Measurements from ENCODE around the gene SOX8.

The SOX8 gene

GRCh38 chr16:976389-976931 lies 5.1 kb upstream of the SOX8 start:
- H3K27ac ChIP-seq (ENCODE audit: low read length): no peak overlapping the region
- H3K9me3 ChIP-seq (ENCODE audit: control insufficient read depth, low read depth, low read length): no peaks in the 10 kb centered on the region
- H3K4me3 ChIP-seq (ENCODE audit: low read length): no peak overlapping the region
- no peak overlapping the region for H3K9ac ChIP-seq (ENCODE audit: low read length)
- H3K36me3 ChIP-seq (ENCODE audit: control insufficient read depth, low read depth, low read length): no peaks in the 10 kb centered on the region
- H3K27me3 ChIP-seq (ENCODE audit: control insufficient read depth, insufficient read depth, low read length): peaks cover 38% of the 10 kb centered on the region
- no peaks in the 10 kb centered on the region for H3K4me1 ChIP-seq (ENCODE audit: control insufficient read depth, low read depth, low read length)

GRCh38 chr16:977081-977701 lies 4.4 kb upstream of the SOX8 start:
- Histone ChIP-seq H3K27ac (ENCODE audit: low read length) (no peak overlapping the region), H3K4me1 (ENCODE audit: control insufficient read depth, low read depth, low read length) (no peaks in the 10 kb centered on the region), H3K27me3 (ENCODE audit: control insufficient read depth, insufficient read depth, low read length) (peaks cover 36% of the 10 kb centered on the region)

GRCh38 chr16:977896-978295 lies 3.7 kb upstream of the SOX8 start:
- Histone ChIP-seq H3K36me3 (ENCODE audit: control insufficient read depth, low read depth, low read length) (no peaks in the 10 kb centered on the region), H3K4me3 (ENCODE audit: low read length) (no peak overlapping the region), H3K27me3 (ENCODE audit: control insufficient read depth, insufficient read depth, low read length) (peaks cover 42% of the 10 kb centered on the region), H3K9ac (ENCODE audit: low read length) (no peak overlapping the region), H3K27ac (ENCODE audit: low read length) (no peak overlapping the region), H3K9me3 (ENCODE audit: control insufficient read depth, low read depth, low read length) (no peaks in the 10 kb centered on the region), H3K4me1 (ENCODE audit: control insufficient read depth, low read depth, low read length) (no peaks in the 10 kb centered on the region)

More at GRCh38 chr16:977081-977701, 4.4 kb upstream of the SOX8 start:
- Histone ChIP-seq H3K9me3 (ENCODE audit: control insufficient read depth, low read depth, low read length) (no peaks in the 10 kb centered on the region), H3K4me3 (ENCODE audit: low read length) (no peak overlapping the region), H3K36me3 (ENCODE audit: control insufficient read depth, low read depth, low read length) (no peaks in the 10 kb centered on the region), H3K9ac (ENCODE audit: low read length) (no peak overlapping the region)

GRCh38 chr16:978403-978802 lies 3.2 kb upstream of the SOX8 start:
- H3K36me3 ChIP-seq (ENCODE audit: control insufficient read depth, low read depth, low read length): no peaks in the 10 kb centered on the region
- no peak overlapping the region for H3K9ac ChIP-seq (ENCODE audit: low read length)
- no peak overlapping the region for H3K27ac ChIP-seq (ENCODE audit: low read length)
- H3K4me1 ChIP-seq (ENCODE audit: control insufficient read depth, low read depth, low read length): no peaks in the 10 kb centered on the region
- H3K4me3 ChIP-seq (ENCODE audit: low read length): no peak overlapping the region
- peaks cover 47% of the 10 kb centered on the region for H3K27me3 ChIP-seq (ENCODE audit: control insufficient read depth, insufficient read depth, low read length)
- no peaks in the 10 kb centered on the region for H3K9me3 ChIP-seq (ENCODE audit: control insufficient read depth, low read depth, low read length)

- Histone ChIP-seq H3K27ac (ENCODE audit: low read length) (no peak overlapping the region), H3K9ac (ENCODE audit: low read length) (no peak overlapping the region), H3K9me3 (ENCODE audit: control insufficient read depth, low read depth, low read length) (no peaks in the 10 kb centered on the region), H3K36me3 (ENCODE audit: control insufficient read depth, low read depth, low read length) (no peaks in the 10 kb centered on the region), H3K4me3 (ENCODE audit: low read length) (no peak overlapping the region), H3K4me1 (ENCODE audit: control insufficient read depth, low read depth, low read length) (no peaks in the 10 kb centered on the region), H3K27me3 (ENCODE audit: control insufficient read depth, insufficient read depth, low read length) (peaks cover 55% of the 10 kb centered on the region)
These were observed 2.4 kb upstream of the SOX8 start for GRCh38 chr16:979147-979546.

GRCh38 chr16:979859-980594 lies 1.5 kb upstream of the SOX8 start:
- peak overlapping the region; percentile 53 for H3K4me3 ChIP-seq (ENCODE audit: low read length)
- H3K27ac ChIP-seq (ENCODE audit: low read length): no peak overlapping the region
- H3K36me3 ChIP-seq (ENCODE audit: control insufficient read depth, low read depth, low read length): no peaks in the 10 kb centered on the region
- peaks cover 57% of the 10 kb centered on the region for H3K27me3 ChIP-seq (ENCODE audit: control insufficient read depth, insufficient read depth, low read length)
- no peak overlapping the region for H3K9ac ChIP-seq (ENCODE audit: low read length)
- no peaks in the 10 kb centered on the region for H3K4me1 ChIP-seq (ENCODE audit: control insufficient read depth, low read depth, low read length)
- no peaks in the 10 kb centered on the region for H3K9me3 ChIP-seq (ENCODE audit: control insufficient read depth, low read depth, low read length)

- Histone ChIP-seq H3K36me3 (ENCODE audit: control insufficient read depth, low read depth, low read length) (no peaks in the 10 kb centered on the region), H3K4me1 (ENCODE audit: control insufficient read depth, low read depth, low read length) (no peaks in the 10 kb centered on the region), H3K9me3 (ENCODE audit: control insufficient read depth, low read depth, low read length) (no peaks in the 10 kb centered on the region), H3K27me3 (ENCODE audit: control insufficient read depth, insufficient read depth, low read length) (peaks cover 57% of the 10 kb centered on the region), H3K9ac (ENCODE audit: low read length) (no peak overlapping the region), H3K4me3 (ENCODE audit: low read length) (peak overlapping the region; percentile 53), H3K27ac (ENCODE audit: low read length) (no peak overlapping the region)
These were observed 1.0 kb upstream of the SOX8 start for GRCh38 chr16:980595-980854.

- Histone ChIP-seq H3K36me3 (ENCODE audit: control insufficient read depth, low read depth, low read length) (no peaks in the 10 kb centered on the region), H3K9me3 (ENCODE audit: control insufficient read depth, low read depth, low read length) (no peaks in the 10 kb centered on the region), H3K27ac (ENCODE audit: low read length) (no peak overlapping the region), H3K9ac (ENCODE audit: low read length) (no peak overlapping the region), H3K4me1 (ENCODE audit: control insufficient read depth, low read depth, low read length) (no peaks in the 10 kb centered on the region), H3K4me3 (ENCODE audit: low read length) (peak overlapping the region; percentile 46), H3K27me3 (ENCODE audit: control insufficient read depth, insufficient read depth, low read length) (peaks cover 57% of the 10 kb centered on the region)
These were observed 824 bp downstream of the SOX8 start for GRCh38 chr16:982145-983043.

GRCh38 chr16:983044-984030 lies 1.8 kb downstream of the SOX8 start:
- Histone ChIP-seq H3K36me3 (ENCODE audit: control insufficient read depth, low read depth, low read length) (no peaks in the 10 kb centered on the region), H3K4me3 (ENCODE audit: low read length) (no peak overlapping the region), H3K27ac (ENCODE audit: low read length) (no peak overlapping the region), H3K9ac (ENCODE audit: low read length) (no peak overlapping the region), H3K9me3 (ENCODE audit: control insufficient read depth, low read depth, low read length) (no peaks in the 10 kb centered on the region), H3K27me3 (ENCODE audit: control insufficient read depth, insufficient read depth, low read length) (peaks cover 51% of the 10 kb centered on the region), H3K4me1 (ENCODE audit: control insufficient read depth, low read depth, low read length) (no peaks in the 10 kb centered on the region)

- Histone ChIP-seq H3K4me1 (ENCODE audit: control insufficient read depth, low read depth, low read length) (no peaks in the 10 kb centered on the region), H3K9ac (ENCODE audit: low read length) (no peak overlapping the region), H3K4me3 (ENCODE audit: low read length) (no peak overlapping the region), H3K36me3 (ENCODE audit: control insufficient read depth, low read depth, low read length) (no peaks in the 10 kb centered on the region), H3K27me3 (ENCODE audit: control insufficient read depth, insufficient read depth, low read length) (peaks cover 42% of the 10 kb centered on the region), H3K27ac (ENCODE audit: low read length) (no peak overlapping the region), H3K9me3 (ENCODE audit: control insufficient read depth, low read depth, low read length) (no peaks in the 10 kb centered on the region)
These were observed 2.6 kb downstream of the SOX8 start for GRCh38 chr16:984121-984694.
